Measurements from ENCODE around the gene PDX1. TPM values are rescaled to one million over a fixed set of nuclear protein-coding genes. Genes with fewer than 3 reads are reported as not detected.

Gene PDX1
- total RNA-seq, 2 donors from 2014 or later: not detected

- Mint-ChIP-seq H3K36me3 (no peaks in the 10 kb centered on the region), H3K4me3 (peak overlapping the region; percentile 8), H3K27ac (no peak overlapping the region), H3K4me1 (ENCODE audit: low read depth in 2 of 2) (peaks cover 10 to 25% of the 10 kb centered on the region in 2 donors), H3K27me3 (peaks cover 47 to 58% of the 10 kb centered on the region in 2 donors), H3K9me3 (no peaks in the 10 kb centered on the region)
- ATAC-seq (no peak), DNase-seq (ENCODE audit: low spot score) (no peak)
These were observed 1.5 kb upstream of the PDX1 start for GRCh38 chr13:27918041-27918917.

DNA sequence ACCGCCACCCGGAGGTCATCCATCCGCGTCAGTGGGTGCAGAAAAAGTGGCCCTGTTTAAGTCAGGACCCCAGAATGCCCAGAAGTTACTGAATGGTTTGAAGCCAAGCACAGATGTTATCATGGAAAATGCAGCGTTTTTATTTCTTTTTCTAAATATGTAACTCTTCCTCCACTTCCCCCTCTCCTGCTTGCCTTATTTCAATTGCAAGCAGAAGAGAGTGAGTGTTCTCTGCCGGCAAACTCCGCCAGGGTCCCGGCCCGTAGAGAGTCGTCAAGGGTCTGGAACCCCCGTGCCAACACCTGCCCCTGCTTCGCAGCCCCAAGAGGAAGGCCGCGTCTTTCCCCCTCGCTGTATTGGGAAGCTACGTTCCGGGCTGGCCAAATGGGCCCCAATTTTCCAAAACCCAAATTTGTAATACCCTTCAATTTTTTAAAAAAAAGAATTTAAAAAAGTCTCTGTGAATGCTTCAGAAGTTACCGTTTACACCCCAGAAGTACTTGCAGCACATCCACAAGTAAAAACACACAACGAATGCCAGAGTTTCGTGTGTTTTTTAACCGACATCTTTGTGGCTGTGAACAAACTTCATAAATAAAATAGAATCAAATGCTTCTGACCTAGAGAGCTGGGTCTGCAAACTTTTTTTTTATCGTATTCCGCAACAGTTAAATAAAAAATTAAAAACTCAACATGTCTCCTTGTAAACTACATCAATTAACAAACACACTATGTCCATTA lies 712 bp upstream of the PDX1 start:
- Mint-ChIP-seq H3K9me3 (no peaks in the 10 kb centered on the region), H3K36me3 (peaks cover 6% of the 10 kb centered on the region), H3K4me3 (no peak overlapping the region), H3K4me1 (ENCODE audit: low read depth in 2 of 2) (peaks cover 10 to 27% of the 10 kb centered on the region in 2 donors), H3K27ac (no peak overlapping the region), H3K27me3 (peaks cover 52 to 63% of the 10 kb centered on the region in 2 donors)
- ATAC-seq (no peak), DNase-seq (ENCODE audit: low spot score) (no peak)

DNA sequence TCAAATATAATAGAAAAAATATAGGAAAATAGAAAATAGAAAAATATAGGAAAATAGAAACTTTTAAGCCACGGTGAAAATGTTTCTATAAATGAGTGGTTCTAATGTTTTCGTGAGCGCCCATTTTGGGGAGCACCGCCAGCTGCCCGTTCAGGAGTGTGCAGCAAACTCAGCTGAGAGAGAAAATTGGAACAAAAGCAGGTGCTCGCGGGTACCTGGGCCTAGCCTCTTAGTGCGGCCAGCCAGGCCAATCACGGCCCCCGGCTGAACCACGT lies 204 bp upstream of the PDX1 start:
- Mint-ChIP-seq H3K27ac (no peak overlapping the region), H3K9me3 (no peaks in the 10 kb centered on the region), H3K27me3 (peaks cover 53 to 61% of the 10 kb centered on the region in 2 donors), H3K4me1 (ENCODE audit: low read depth in 2 of 2) (peaks cover 10 to 27% of the 10 kb centered on the region in 2 donors), H3K36me3 (peaks cover 6% of the 10 kb centered on the region), H3K4me3 (no peak overlapping the region)
- no peak for ATAC-seq
- no peak for DNase-seq (ENCODE audit: low spot score)

GRCh38 chr13:27920677-27921420 lies 1.0 kb downstream of the PDX1 start:
- peaks cover 50 to 58% of the 10 kb centered on the region in 2 donors for H3K27me3 Mint-ChIP-seq
- H3K27ac Mint-ChIP-seq: no peak overlapping the region
- no peaks in the 10 kb centered on the region for H3K9me3 Mint-ChIP-seq
- peaks cover 10 to 25% of the 10 kb centered on the region in 2 donors for H3K4me1 Mint-ChIP-seq (ENCODE audit: low read depth in 2 of 2)
- peaks cover 6% of the 10 kb centered on the region for H3K36me3 Mint-ChIP-seq
- H3K4me3 Mint-ChIP-seq: peak overlapping the region; percentile 61
- DNase-seq (ENCODE audit: low spot score) (no peak), ATAC-seq (peak in 1 of 2 donors; percentile 3)

DNA sequence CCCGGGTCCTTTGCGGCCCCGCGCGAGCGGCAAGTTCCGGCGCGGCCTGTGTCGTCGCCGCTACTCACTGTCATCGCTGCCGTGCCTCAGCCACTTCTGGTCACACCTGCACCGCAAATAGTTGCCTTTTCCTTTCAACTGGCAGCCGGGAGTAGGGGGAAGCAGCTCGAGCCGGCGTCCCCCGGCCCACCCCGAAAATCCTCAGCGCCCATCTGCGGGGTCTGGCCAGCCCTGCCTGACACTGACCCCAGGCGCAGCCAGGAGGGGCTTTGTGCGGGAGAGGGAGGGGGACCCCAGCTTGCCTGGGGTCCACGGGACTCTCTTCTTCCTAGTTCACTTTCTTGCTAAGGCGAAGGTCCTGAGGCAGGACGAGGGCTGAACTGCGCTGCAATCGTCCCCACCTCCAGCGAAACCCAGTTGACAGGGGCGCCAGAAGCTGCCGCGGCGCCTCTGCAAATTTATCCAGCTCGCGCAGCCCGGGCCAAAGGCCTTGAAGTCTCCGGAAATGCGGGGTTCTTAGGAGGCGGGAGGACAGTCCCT lies 1.7 kb downstream of the PDX1 start:
- Mint-ChIP-seq H3K4me1 (ENCODE audit: low read depth in 2 of 2) (peaks cover 10 to 25% of the 10 kb centered on the region in 2 donors), H3K4me3 (no peak overlapping the region), H3K27me3 (peaks cover 52 to 61% of the 10 kb centered on the region in 2 donors), H3K36me3 (peaks cover 6% of the 10 kb centered on the region), H3K27ac (no peak overlapping the region), H3K9me3 (no peaks in the 10 kb centered on the region)
- ATAC-seq (peak; percentile 50 to 52), DNase-seq (ENCODE audit: low spot score) (no peak)

DNA sequence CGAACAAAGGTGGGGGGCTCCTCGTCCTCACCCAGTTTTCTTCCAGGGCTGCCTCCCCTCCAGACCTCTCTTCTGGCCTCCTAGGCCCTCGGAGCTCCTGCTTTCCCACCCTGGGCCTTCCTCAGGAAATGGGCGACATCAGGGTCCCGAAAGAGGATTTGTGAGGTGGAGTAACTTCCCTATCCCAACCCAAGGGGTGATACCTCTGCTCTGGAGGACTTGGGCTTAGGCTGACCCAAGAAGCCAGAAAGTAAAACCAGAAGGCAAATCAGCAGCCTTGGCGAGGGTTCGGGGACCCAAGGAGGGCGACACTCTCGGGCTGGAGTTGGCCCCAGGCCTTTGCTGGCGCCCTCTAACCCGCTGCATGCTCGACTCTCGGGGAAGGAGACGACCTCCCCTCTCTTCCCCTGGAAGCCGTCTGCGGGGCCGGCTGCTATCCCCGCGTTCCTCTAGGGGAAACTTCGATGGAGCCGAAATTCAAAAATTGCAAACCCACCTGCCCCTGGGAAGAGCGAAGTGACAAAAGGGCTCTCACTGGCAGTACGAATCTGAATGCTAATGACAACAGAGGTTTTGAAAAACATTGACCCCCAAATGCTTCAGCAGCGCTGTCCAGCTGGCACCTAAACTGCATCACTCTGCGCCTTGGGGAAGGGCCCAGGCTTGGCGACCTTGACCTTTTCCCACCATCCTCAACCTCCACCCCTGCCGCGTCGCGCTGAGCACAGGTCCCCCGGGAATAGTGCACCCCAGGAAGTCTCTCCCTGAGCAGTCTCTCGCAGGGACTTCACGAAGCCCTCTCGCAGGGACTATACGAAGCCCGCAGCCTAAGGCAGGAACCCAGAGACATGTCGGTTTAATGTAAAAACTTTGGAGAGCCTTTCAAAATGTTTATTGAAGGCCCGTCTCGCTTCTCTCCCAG lies 2.4 kb downstream of the PDX1 start:
- DNase-seq (ENCODE audit: low spot score) (no peak), ATAC-seq (no peak)
- Mint-ChIP-seq H3K9me3 (no peaks in the 10 kb centered on the region), H3K27me3 (peaks cover 53 to 61% of the 10 kb centered on the region in 2 donors), H3K4me1 (ENCODE audit: low read depth in 2 of 2) (peaks cover 13 to 22% of the 10 kb centered on the region in 2 donors), H3K4me3 (no peak overlapping the region), H3K27ac (no peak overlapping the region), H3K36me3 (peaks cover 9% of the 10 kb centered on the region)

- no peak for DNase-seq (ENCODE audit: low spot score)
- ATAC-seq: no peak
- H3K36me3 Mint-ChIP-seq: peaks cover 10% of the 10 kb centered on the region
- H3K9me3 Mint-ChIP-seq: no peaks in the 10 kb centered on the region
- H3K4me1 Mint-ChIP-seq (ENCODE audit: low read depth in 2 of 2): peaks cover 14 to 15% of the 10 kb centered on the region in 2 donors
- peak overlapping the region in 1 of 2 donors; percentile 54 for H3K27ac Mint-ChIP-seq
- no peak overlapping the region for H3K4me3 Mint-ChIP-seq
- H3K27me3 Mint-ChIP-seq: peaks cover 54 to 62% of the 10 kb centered on the region in 2 donors
These were observed 3.2 kb downstream of the PDX1 start for GRCh38 chr13:27922883-27923612.

- H3K27me3 Mint-ChIP-seq: peaks cover 51 to 57% of the 10 kb centered on the region in 2 donors
- H3K36me3 Mint-ChIP-seq: peaks cover 10% of the 10 kb centered on the region
- peaks cover 12 to 14% of the 10 kb centered on the region in 2 donors for H3K4me1 Mint-ChIP-seq (ENCODE audit: low read depth in 2 of 2)
- H3K4me3 Mint-ChIP-seq: no peak overlapping the region
- ATAC-seq (no peak), DNase-seq (ENCODE audit: low spot score) (no peak)
- no peaks in the 10 kb centered on the region for H3K9me3 Mint-ChIP-seq
- peak overlapping the region in 1 of 2 donors; percentile 54 for H3K27ac Mint-ChIP-seq
These were observed 4.2 kb downstream of the PDX1 start for GRCh38 chr13:27923794-27924528.

GRCh38 chr13:27924529-27925141 lies 4.8 kb downstream of the PDX1 start:
- Mint-ChIP-seq H3K4me3 (no peak overlapping the region), H3K27ac (no peak overlapping the region), H3K9me3 (no peaks in the 10 kb centered on the region), H3K4me1 (ENCODE audit: low read depth in 2 of 2) (peaks cover 12 to 14% of the 10 kb centered on the region in 2 donors), H3K27me3 (peaks cover 56% of the 10 kb centered on the region in 2 donors), H3K36me3 (peaks cover 10% of the 10 kb centered on the region)
- DNase-seq (ENCODE audit: low spot score) (no peak), ATAC-seq (no peak)

DNA sequence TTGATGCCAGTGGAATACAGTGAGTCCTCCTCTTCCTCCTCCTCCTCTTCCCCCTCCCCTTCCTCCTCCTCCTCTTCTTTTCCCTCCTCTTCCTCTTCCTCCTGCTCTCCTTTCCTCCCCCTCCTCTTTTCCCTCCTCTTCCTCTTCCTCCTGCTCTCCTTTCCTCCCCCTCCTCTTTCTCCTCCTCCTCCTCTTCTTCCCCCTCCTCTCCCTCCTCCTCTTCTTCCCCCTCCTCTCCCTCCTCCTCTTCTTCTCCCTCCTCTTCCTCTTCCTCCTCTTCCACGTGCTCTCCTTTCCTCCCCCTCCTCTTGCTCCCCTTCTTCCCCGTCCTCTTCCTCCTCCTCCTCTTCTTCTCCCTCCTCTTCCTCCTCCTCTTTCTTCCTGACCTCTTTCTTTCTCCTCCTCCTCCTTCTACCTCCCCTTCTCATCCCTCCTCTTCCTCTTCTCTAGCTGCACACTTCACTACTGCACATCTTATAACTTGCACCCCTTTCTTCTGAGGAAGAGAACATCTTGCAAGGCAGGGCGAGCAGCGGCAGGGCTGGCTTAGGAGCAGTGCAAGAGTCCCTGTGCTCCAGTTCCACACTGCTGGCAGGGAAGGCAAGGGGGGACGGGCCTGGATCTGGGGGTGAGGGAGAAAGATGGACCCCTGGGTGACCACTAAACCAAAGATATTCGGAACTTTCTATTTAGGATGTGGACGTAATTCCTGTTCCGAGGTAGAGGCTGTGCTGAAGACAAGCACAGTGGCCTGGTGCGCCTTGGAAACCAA lies 5.6 kb downstream of the PDX1 start:
- no peak for ATAC-seq
- H3K9me3 Mint-ChIP-seq: no peaks in the 10 kb centered on the region
- peaks cover 11 to 14% of the 10 kb centered on the region in 2 donors for H3K4me1 Mint-ChIP-seq (ENCODE audit: low read depth in 2 of 2)
- DNase-seq (ENCODE audit: low spot score): no peak
- H3K36me3 Mint-ChIP-seq: peaks cover 10% of the 10 kb centered on the region
- no peak overlapping the region for H3K27ac Mint-ChIP-seq
- H3K4me3 Mint-ChIP-seq: no peak overlapping the region
- peaks cover 60 to 62% of the 10 kb centered on the region in 2 donors for H3K27me3 Mint-ChIP-seq
